Stimulated activated CD4-positive, alpha-beta T cell treated with anti-CD3 and anti-CD28 coated beads, Interleukin-2, amount 100 ng/mL, for 4 hours (primary cell): ENCODE data around the gene CLBA1.

Experiments
- DNase-seq: peaks from one replicate; pipeline ENCODE4 v3.0.0-alpha.2; 2020; ENCODE audit warnings: low read depth

The CLBA1 gene

GRCh38 chr14:104979758-104980610, 5.6 kb upstream of the CLBA1 start:
- no peak for DNase-seq

GRCh38 chr14:104980611-104981531, 4.7 kb upstream of the CLBA1 start:
- DNase-seq: no peak

DNA sequence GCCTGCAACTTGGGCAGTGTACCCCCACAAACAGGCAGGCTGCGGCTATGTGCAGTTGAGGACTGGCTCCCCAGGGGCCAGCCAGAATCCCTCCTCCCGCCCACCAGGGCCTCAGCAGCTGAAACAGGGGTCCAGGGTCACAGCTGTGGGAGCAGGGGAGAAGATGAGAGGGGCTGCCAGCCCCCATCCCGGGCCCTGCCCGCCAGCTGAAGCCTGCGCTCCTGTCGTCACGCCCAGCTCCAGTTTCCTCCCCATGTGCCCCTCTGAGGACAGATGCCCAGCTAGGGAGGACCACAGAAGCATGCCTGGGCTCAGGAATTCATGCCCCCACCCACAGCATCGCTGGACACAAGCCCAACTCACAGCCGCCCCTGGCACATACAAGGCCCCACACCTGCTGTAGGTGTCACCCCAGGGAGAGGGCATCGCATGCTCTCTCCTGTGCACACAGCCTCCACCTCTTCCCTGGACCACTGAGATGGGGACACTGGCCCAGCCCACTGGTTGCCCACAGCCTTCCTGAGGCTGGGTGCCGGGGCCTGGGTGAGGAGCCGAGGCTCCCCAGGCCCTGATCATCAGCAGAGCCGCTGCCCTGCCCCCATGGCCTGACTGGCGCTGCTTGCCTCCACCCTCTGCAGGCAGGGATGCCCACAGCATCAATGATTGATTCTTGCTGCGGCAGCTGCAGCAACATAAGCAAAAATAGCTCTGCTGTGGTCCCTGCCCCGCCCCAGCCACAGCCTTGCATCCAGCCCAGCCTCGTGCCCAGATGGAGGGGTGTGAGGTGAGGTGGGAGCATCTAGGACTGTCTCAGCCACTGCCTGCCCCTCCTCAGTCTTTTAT, 3.7 kb upstream of the CLBA1 start:
- no peak for DNase-seq

GRCh38 chr14:104982548-104983230, 2.9 kb upstream of the CLBA1 start:
- no peak for DNase-seq

DNA sequence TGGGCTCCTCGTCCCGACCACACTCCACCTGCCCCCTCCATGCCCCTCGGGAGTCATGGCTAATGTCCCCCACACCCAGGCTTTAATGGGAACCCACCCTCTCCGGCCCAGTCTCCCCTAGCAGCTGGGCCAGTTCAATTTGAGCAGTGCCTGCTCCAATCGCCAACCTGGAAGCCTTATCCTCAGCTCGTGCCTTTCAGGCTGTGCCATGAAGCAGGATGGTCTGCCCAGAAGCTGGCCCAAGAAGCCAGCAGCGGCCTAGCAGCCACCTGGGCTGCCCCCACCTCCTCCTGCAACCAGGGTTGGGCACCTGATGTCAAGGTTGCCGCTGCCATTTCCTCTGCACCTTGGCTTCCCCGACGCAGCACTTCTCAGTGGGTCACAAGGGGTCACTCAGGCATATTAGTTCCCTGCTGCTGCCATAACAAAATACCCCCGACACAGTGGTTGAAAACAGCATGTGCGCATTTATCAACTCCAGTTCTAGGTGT, 2.3 kb upstream of the CLBA1 start:
- DNase-seq: no peak

DNA sequence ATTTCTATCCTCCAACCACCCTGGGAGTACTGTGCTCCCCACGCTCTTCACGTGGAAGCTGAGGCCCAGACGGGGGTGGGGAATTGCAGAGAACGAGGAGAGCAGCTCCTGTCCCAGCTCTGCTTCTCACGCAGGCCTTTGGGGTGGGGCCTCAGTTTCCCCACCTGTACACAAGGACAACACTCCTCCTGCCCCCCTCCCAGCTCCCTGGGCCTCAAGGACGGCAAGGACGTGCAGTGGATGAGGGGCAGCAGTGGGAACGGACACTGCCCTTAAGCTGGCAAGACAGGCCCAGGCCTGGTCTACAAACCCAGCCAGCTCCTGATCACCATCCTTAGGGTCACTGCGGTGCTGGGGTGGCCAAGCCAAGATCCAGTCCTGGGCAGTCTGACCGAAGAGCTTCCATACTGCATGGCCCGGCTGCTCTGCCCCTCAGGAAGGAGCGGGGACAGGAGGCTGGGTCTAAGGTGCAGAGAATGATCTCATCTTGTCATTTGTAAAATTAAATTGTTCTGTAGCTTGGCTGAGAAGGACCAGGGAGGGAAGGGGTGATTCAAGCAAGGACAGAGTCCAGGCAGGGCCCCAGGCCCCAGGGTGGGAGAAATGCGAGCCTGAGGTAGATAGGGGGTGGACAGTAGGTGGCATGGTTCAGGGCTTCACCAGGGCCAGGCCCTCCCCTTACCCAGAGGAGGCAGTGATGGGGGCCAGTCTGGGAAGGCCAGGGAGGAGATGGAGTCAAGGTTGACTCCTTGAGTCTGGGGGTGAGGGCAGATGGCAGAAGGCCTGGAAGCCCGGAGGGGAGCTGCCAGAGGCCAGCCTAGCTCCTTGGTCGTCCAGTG, 1.3 kb upstream of the CLBA1 start:
- DNase-seq: no peak

DNA sequence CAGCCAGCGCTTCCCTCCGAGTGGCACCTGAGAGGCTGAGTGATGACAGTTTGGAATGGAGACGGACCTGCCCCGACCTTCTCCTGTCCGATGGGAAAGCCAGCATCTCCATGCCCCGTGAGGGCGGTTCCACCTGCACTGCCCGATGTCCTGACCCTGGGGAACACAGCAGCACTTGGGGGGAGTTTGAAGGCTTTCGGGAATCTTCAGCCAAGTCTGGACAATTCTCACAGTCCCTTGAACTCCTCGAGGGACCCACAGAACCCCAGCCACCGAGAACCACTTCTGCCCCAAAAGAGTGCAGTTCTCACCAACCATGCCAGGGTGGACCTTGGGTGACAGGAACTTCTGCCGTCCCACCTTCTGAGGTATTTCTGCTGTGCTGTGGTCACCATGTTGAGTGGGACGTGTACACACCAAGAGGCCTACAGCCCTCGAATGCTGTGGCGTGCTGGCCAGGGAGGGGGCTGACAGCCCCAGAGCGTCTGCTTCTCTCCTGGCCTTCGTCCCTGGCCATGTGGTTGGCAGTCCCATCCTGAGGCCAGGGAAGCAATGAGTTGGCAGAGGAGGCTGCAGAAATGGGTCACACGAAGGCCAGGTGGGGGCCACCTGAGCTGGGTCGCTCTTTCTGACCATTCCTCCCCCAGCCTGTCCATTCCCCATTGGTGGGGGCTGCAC, 1.0 kb downstream of the CLBA1 start:
- DNase-seq: no peak

- no peak for DNase-seq
Observed at GRCh38 chr14:104989236-104989950, 3.8 kb downstream of the CLBA1 start.

DNA sequence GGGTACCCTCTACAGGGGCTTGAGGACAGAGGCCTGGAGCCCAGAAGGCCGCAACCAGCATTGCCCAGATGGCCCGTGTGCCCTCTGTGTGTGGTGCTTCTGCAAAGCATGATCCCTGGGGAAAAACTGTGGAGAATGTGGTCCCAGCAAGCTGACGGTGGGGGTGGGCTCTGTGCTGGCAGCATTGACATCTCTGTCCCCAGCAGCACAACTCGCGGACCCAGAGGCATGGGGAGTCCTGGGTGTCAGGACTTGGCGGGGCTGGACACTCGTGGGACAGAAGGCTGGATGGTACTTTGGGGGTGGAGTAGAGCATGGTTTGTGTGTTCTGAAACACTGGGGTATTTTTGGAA, 4.3 kb downstream of the CLBA1 start:
- DNase-seq: no peak

DNA sequence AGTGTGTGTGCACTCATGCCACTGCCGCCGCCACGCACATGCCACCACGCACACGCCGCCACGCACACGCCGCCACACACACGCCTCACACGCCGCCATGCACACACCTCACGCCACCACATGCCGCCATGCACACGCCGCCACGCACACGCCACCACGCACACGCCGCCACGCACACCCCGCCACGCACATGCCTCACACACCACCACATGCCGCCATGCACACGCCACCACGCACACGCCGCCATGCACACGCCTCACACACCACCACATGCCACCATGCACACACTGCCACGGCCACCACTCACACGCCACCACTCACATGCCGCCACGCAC, 6.3 kb downstream of the CLBA1 start:
- no peak for DNase-seq

DNA sequence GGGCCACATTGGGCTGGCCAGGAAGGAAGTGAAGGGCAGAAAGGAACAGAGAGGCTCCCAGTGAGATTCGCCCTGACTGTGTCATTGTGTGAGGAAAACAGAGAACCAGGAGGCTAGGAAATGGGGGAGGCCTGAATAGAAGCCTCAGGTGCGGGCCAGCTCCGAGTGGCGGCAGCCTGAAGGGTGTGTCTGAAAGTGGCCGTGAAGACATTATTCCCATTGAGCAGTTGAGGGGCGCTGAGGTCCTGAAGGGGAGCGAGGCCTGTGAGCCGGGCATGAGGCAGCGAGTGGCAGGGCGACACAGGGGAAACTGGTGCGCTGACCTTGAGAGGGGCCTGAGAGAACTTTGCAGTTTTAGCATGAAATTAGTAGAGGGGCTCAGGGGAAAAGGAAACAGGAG, 6.9 kb downstream of the CLBA1 start:
- no peak for DNase-seq

DNA sequence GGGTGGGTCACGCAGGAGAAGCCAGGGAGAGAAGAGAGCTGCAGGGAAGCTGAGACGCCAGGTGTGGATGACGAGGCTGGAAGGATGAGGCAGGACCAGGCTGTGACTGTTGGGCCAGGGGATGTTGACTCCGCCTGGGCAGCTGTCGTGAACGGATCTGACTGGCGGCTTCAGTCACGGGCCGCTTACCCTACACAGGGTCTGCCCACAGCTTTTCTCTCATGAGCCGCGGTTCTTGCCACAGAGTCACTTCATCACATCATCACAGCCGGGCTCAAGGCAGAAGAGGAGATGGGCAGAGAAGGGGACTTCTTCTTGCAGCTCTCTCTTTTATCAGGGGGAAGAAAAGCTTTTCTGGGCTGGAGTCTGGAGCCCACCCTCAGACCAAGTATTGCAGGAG, 7.7 kb downstream of the CLBA1 start:
- no peak for DNase-seq

- DNase-seq: no peak
Observed at GRCh38 chr14:104993808-104994591, 8.4 kb downstream of the CLBA1 start.

DNA sequence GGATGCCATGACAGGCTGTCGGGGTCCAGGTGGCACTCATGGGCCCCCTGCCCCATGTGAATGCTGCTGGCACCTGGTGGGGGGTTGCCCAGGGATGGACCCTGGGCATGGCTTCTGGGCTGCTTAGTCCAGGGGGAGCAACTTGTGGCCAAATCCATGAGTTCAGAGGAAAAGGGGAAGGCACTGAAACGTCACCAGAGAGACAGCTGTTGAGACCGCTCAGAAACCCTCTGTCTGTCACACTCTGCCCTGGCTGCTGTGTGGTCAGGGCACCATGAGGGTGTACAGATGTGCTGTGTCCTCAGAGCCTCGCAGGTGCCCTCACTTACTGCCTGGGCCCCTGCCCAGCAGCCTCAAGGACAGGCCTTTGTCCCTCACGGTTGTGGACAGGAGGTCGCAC, 9.4 kb downstream of the CLBA1 start:
- no peak for DNase-seq

- DNase-seq: no peak
Observed at GRCh38 chr14:104996032-104996431, 10.4 kb downstream of the CLBA1 start.

DNA sequence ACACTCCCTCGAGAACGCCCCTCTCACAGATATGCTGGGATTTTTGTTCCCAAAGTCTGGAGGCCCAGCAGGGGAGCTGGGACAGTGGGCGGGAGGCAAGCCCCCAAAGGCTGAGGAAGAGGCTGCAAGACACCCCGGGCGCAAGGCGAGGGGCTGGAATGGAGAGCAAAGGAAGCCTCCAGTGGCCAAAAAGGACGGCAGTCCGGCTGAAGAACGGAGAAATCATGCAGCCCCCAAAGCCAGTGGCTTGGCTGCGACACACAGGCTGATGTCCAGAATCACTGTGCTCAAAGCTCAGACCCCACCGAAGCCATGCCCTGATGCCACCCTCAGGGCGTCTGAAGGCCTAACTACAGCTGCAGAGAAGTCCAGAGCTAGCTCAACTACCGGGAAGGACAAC, 10.9 kb downstream of the CLBA1 start:
- no peak for DNase-seq

GRCh38 chr14:104998801-104999200, 13.2 kb downstream of the CLBA1 start:
- DNase-seq: no peak

GRCh38 chr14:104999361-104999760, 13.8 kb downstream of the CLBA1 start:
- DNase-seq: no peak
